CD4-positive, alpha-beta T cell (primary cell): ENCODE results near the gene SCGB1C1. TPM values are rescaled to one million over a fixed set of nuclear protein-coding genes. Genes with fewer than 3 reads are reported as not detected.
"Not testable (repeated sequence)": the region's sequence is repeated elsewhere in the genome, so short reads cannot be mapped to it uniquely, and the experiment has no call there.

Source experiments
- ATAC-seq: fragments of 200-7000 bp; cut with Tn5 transposase; one replicate; pipeline ENCODE4 v1.10.0; 2022; ENCODE audit warnings: mild to moderate bottlenecking; ENCODE audit not compliant: poor library complexity
- CTCF ChIA-PET: fragments of 350-600 bp; sonication (Branson Sonifier 250); formaldehyde crosslinking; loops from one replicate; lab custom pipeline; 2021; ENCODE audit warnings: antibody characterized with exemption, inconsistent platforms; lab: Charles Lee
- POLR2A ChIA-PET: fragments of 350-600 bp; sonication (Branson Sonifier 250); formaldehyde crosslinking; loops from one replicate; lab custom pipeline; 2021; ENCODE audit warnings: antibody characterized with exemption, inconsistent platforms; lab: Charles Lee
- DNase-seq, 14 experiments: peaks; one replicate each; pipeline ENCODE4 v3.0.0-alpha.2; 2013 to 2020; ENCODE audit warnings: mixed read lengths in 2 of 14
- H3K27ac ChIP-seq, 2 donors: one replicate each; pipeline versions ENCODE4 v1.5.1 to v1.7.0; 2013; ENCODE audit warnings: low read length in 2 of 2, low read depth in 1 of 2, mild to moderate bottlenecking in 1 of 2
- H3K27me3 ChIP-seq, 2 experiments: 1 replicate in 1 of 2; 2 replicates in 1 of 2; pipeline versions ENCODE4 v1.6.1 to v1.7.0; 2013; ENCODE audit warnings: low read length in 2 of 2, control low read depth in 1 of 2, mild to moderate bottlenecking in 1 of 2, moderate library complexity in 1 of 2; ENCODE audit not compliant: insufficient read depth in 2 of 2, control insufficient read depth in 1 of 2
- H3K36me3 ChIP-seq: one replicate; pipeline ENCODE4 v1.6.1; 2013; ENCODE audit warnings: low read length, control low read depth; ENCODE audit not compliant: insufficient read depth
- H3K4me1 ChIP-seq: one replicate; pipeline ENCODE4 v1.6.1; 2013; ENCODE audit warnings: low read length, control low read depth; ENCODE audit not compliant: insufficient read depth
- H3K4me3 ChIP-seq: one replicate; pipeline ENCODE4 v1.5.1; 2013; ENCODE audit warnings: mild to moderate bottlenecking, low read length, moderate library complexity
- H3K9me3 ChIP-seq, 2 experiments: 1 replicate in 1 of 2; 2 replicates in 1 of 2; pipeline versions ENCODE4 v1.6.1 to v1.7.0; 2013; ENCODE audit warnings: low read length in 2 of 2, mild to moderate bottlenecking in 2 of 2, control low read depth in 1 of 2, moderate library complexity in 1 of 2; ENCODE audit not compliant: control insufficient read depth in 1 of 2, insufficient read depth in 1 of 2
- H3K27ac Mint-ChIP-seq: one replicate; pipeline ENCODE4 v1.8.0; 2020; ENCODE audit warnings: mixed read lengths
- H3K27me3 Mint-ChIP-seq: one replicate; pipeline ENCODE4 v1.8.0; 2021; ENCODE audit warnings: mixed read lengths
- H3K36me3 Mint-ChIP-seq: one replicate; pipeline ENCODE4 v1.8.0; 2021; ENCODE audit warnings: low read depth, mixed read lengths
- H3K4me1 Mint-ChIP-seq: one replicate; pipeline ENCODE4 v1.8.0; 2021; ENCODE audit warnings: low read depth, mixed read lengths
- H3K4me3 Mint-ChIP-seq: one replicate; pipeline ENCODE4 v1.8.0; 2020; ENCODE audit warnings: mild to moderate bottlenecking, mixed read lengths
- H3K9me3 Mint-ChIP-seq: one replicate; pipeline ENCODE4 v1.8.0; 2020; ENCODE audit warnings: mixed read lengths
- CTCF ChIP-seq: fragments of 200-600 bp; IDR thresholded peaks from one replicate; pipeline ENCODE4 v1.8.0; 2022; ENCODE audit warnings: antibody characterized with exemption, mild to moderate bottlenecking
- intact Hi-C, 2 experiments: fragments of 100-400 bp; cut with DNase I in 1 of 2; cut with micrococcal nuclease in 1 of 2; formaldehyde crosslinking; loops; one replicate each; pipeline versions ENCODE4 v1.15.1 to v1.9.0; 2023 to 2025; cut with DNase I, micrococcal nuclease
- total RNA-seq, 174 experiments: library from RNA in 2 of 174; stranded (reverse) in 2 of 174; gene quantifications; one replicate each; pipeline ENCODE4 v1.2.3 and lab custom pipeline; 2021 to 2026

Gene SCGB1C1
- total RNA-seq, 2 experiments from 2014 or later, result not detected

GRCh38 chr11:236774-237767 lies 44.2 kb downstream of the SCGB1C1 start, which contains the start of gene PSMD13:
TSS of gene PSMD13 (plus strand) at chr11:236976. CDS start at chr11:237050, 74 bp downstream.
- peaks cover 55% of the 10 kb centered on the region for H3K4me1 Mint-ChIP-seq
- H3K4me3 Mint-ChIP-seq, result peak within 1 kb of the TSS; percentile 100
- peaks cover 29% of the 10 kb centered on the region for H3K36me3 ChIP-seq
- H3K27ac ChIP-seq, result peak within 1 kb of the TSS; percentile 97 to 100
- peak; percentile 79 for ATAC-seq
- H3K27ac Mint-ChIP-seq, result peak within 1 kb of the TSS; percentile 91
- peak; percentile 76 to 94 (median 84) for DNase-seq
- POLR2A ChIA-PET, result interaction anchor here (0.6 to 5.4 kb wide), 14 partner anchors 14 to 269 kb away, joined by 3 to 79 read pairs (median 6); partner anchors contain the start of genes BET1L, PGGHG, RIC8A and RNH1
- TF ChIP-seq CTCF, result peak; percentile 31
- no peaks in the 10 kb centered on the region for H3K9me3 Mint-ChIP-seq
- CTCF ChIA-PET, result interaction anchor here (0.9 to 2.5 kb wide), 3 partner anchors 14 to 80 kb away, joined by 3 to 11 read pairs (median 4); no protein-coding TSS in a partner anchor
- H3K27me3 ChIP-seq, result no peaks in the 10 kb centered on the region
- no peaks in the 10 kb centered on the region for H3K9me3 ChIP-seq
- intact Hi-C loops, result loop anchor here (1.0 to 10.0 kb wide), 6 partner anchors 30 to 568 kb away; partner anchors contain the start of genes BET1L (in 2 of the 2), RIC8A (in 2 of the 2), RNH1 (in 2 of the 2) and PGGHG (in 1 of the 2)
- peak within 1 kb of the TSS; percentile 91 for H3K4me3 ChIP-seq
- peaks cover 56% of the 10 kb centered on the region for H3K36me3 Mint-ChIP-seq
- H3K27me3 Mint-ChIP-seq, result no peaks in the 10 kb centered on the region
- peaks cover 27% of the 10 kb centered on the region for H3K4me1 ChIP-seq

- not testable (repeated sequence) for DNase-seq, H3K9me3 ChIP-seq, H3K4me3 ChIP-seq, H3K27ac ChIP-seq, H3K27me3 Mint-ChIP-seq, ATAC-seq, H3K9me3 Mint-ChIP-seq, H3K27me3 ChIP-seq
- ChIA-PET CTCF (interaction anchor here (1.7 to 2.5 kb wide), 2 partner anchors 13 to 79 kb away, joined by 4 to 11 read pairs; no protein-coding TSS in a partner anchor), POLR2A (interaction anchor here (0.7 to 5.4 kb wide), 8 partner anchors 13 to 268 kb away, joined by 3 to 79 read pairs (median 10); partner anchors contain the start of genes BET1L, PGGHG, RIC8A and RNH1)
- peak overlapping the region; percentile 91 for H3K27ac Mint-ChIP-seq
- Histone ChIP-seq H3K4me1 (peaks cover 27% of the 10 kb centered on the region), H3K36me3 (peaks cover 28% of the 10 kb centered on the region)
- H3K36me3 Mint-ChIP-seq, result peaks cover 64% of the 10 kb centered on the region
- intact Hi-C loops, result loop anchor here (1.0 to 10.0 kb wide), 4 partner anchors 29 to 566 kb away; partner anchors contain the start of genes PGGHG (in 1 of the 2), PIDD1 (in 1 of the 2) and RPLP2 (in 1 of the 2)
- H3K4me3 Mint-ChIP-seq, result peak overlapping the region; percentile 100
- H3K4me1 Mint-ChIP-seq, result peaks cover 63% of the 10 kb centered on the region
Observed at GRCh38 chr11:238346-238745, 45.5 kb downstream of the SCGB1C1 start.

- ATAC-seq (no peak), DNase-seq (no peak)
- Mint-ChIP-seq H3K36me3 (peaks cover 81% of the 10 kb centered on the region), H3K9me3 (no peaks in the 10 kb centered on the region), H3K4me3 (no peak overlapping the region), H3K27ac (no peak overlapping the region), H3K27me3 (no peaks in the 10 kb centered on the region), H3K4me1 (peaks cover 59% of the 10 kb centered on the region)
- intact Hi-C loops, result no loop called here
- no peak for TF ChIP-seq CTCF
- H3K4me1 ChIP-seq, result peaks cover 26% of the 10 kb centered on the region
- H3K27ac ChIP-seq, result no peak overlapping the region
- POLR2A ChIA-PET, result no interaction called here
- no peaks in the 10 kb centered on the region for H3K9me3 ChIP-seq
- H3K27me3 ChIP-seq, result no peaks in the 10 kb centered on the region
- CTCF ChIA-PET, result interaction anchor here (2.0 kb wide), 1 partner anchor 10 kb away, joined by 9 read pairs; no protein-coding TSS in a partner anchor
- H3K36me3 ChIP-seq, result peaks cover 48% of the 10 kb centered on the region
- no peak overlapping the region for H3K4me3 ChIP-seq
Observed at GRCh38 chr11:240315-240714, 47.4 kb downstream of the SCGB1C1 start.
